ENCODE results near the gene ONECUT2.

ONECUT2 gene

DNA sequence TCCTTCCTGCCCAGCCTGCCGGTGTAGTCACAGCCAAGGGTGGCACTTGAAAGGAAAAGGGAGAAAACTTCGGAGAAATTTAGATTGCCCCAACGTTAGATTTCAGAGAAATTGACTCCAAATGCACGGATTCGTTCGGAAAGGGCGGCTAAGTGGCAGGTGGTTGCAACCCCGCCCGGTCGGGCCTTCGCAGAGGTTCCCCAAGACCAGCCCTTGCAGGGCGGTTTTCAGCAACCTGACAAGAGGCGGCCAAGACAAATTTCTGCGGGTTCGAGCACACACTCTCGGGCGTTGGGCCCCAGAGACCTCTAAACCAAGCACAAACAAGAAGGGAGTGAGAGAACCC is 4.8 kb downstream of the ONECUT2 start:
- no peak overlapping the region for H3K4me3 ChIP-seq (ENCODE audit: control insufficient read depth, low read depth, low read length)
- no peak for DNase-seq (ENCODE audit: low read depth)
- no peak for TF ChIP-seq CTCF (conservative IDR thresholded peaks at IDR 0.05; ENCODE audit: control insufficient read depth, insufficient read depth, low read depth, low read length)

GRCh38 chr18:57440331-57441070 is 5.3 kb downstream of the ONECUT2 start:
- no peak overlapping the region for H3K4me3 ChIP-seq (ENCODE audit: control insufficient read depth, low read depth, low read length)
- TF ChIP-seq CTCF (conservative IDR thresholded peaks at IDR 0.05; ENCODE audit: control insufficient read depth, insufficient read depth, low read depth, low read length): no peak
- DNase-seq (ENCODE audit: low read depth): no peak

DNA sequence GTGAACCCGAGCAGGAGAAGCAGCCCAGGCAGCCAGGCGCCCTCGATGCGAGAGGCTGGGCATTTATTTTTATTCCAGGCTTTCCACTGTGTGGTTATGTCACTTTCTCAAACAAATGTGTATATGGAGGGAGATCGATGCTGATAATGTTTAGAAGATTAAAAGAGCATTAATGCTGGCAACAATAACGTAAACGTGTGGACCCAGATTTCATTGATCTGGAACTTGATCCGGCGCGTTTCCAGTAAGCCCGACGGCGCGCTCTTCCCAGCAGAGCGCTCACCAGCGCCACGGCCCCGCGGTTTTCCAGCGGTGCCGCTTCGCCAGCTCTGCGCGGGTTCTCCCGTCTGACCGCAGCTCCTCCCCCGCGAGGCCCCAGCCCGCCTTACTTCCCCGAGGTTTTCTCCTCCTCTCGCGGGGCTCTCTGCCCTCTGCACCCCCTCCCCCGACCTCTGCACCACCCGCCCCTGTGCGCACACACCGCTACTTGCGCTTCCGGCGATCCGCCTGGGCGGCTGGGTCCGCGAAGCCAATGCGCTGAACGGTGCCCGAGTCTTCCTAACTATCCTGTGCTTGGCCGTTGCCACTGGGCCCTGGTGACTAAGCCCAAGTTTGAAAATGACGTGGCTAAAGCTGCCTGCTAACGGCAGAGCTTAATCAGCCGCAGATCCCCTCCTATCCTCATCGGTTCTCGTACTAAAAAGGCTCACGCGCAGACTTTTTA is 6.1 kb downstream of the ONECUT2 start:
- TF ChIP-seq CTCF (conservative IDR thresholded peaks at IDR 0.05; ENCODE audit: control insufficient read depth, insufficient read depth, low read depth, low read length): no peak
- peak overlapping the region; percentile 6 for H3K4me3 ChIP-seq (ENCODE audit: control insufficient read depth, low read depth, low read length)

DNA sequence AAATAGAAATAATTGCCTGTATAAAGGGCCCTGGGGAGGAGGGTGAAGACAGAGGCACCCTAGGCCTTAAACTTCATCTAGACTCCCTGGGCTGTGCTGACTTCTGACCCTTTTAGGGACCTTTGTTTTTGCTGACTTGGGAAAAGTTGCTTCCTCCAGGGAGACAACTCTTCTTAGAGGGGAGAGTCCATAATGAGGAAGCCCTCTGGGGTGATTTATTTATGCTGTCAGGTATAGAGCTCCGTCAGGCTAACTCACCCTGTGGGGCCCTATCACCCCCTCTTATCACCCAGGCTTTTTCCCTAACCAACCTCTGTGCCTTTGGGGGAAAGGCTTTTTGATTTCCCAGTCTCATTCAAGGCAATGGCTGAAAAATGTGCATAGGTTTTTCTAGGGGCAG is 8.1 kb downstream of the ONECUT2 start:
- no peak overlapping the region for H3K4me3 ChIP-seq (ENCODE audit: control insufficient read depth, low read depth, low read length)
- TF ChIP-seq CTCF (conservative IDR thresholded peaks at IDR 0.05; ENCODE audit: control insufficient read depth, insufficient read depth, low read depth, low read length): no peak
- no peak for DNase-seq (ENCODE audit: low read depth)

More for the DNA sequence above, 6.1 kb downstream of the ONECUT2 start:
- DNase-seq (ENCODE audit: low read depth): peak; percentile 68

- no peak for TF ChIP-seq CTCF (conservative IDR thresholded peaks at IDR 0.05; ENCODE audit: control insufficient read depth, insufficient read depth, low read depth, low read length)
- no peak overlapping the region for H3K4me3 ChIP-seq (ENCODE audit: control insufficient read depth, low read depth, low read length)
- DNase-seq (ENCODE audit: low read depth): no peak
These were observed 8.5 kb downstream of the ONECUT2 start for GRCh38 chr18:57443702-57444101.

DNA sequence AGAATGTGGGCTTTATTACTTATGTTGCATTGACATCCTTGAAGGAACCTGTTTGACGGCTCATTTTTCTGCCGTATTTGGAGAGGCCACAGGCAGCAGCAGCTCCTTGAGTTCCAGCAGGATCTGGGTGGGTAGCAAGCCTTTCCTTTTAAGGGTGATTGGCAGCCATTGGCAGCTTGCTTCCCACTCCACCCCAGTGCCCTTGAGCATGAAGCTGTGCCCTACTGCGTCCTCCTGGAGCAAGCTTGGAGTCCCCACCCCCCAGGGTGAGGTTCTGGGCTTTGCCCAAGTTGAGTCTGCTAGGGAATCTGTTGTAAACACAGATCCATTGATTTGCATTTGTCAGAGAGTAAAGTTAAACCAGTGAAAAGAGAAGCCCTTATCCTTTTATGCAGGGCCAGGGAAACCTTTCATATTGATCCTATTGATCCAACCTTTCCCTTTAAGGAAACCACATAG is 9.2 kb downstream of the ONECUT2 start:
- no peak for TF ChIP-seq CTCF (conservative IDR thresholded peaks at IDR 0.05; ENCODE audit: control insufficient read depth, insufficient read depth, low read depth, low read length)
- DNase-seq (ENCODE audit: low read depth): no peak
- H3K4me3 ChIP-seq (ENCODE audit: control insufficient read depth, low read depth, low read length): no peak overlapping the region

Data from fibroblast of mammary gland (primary cell).